Measurements from ENCODE around the gene CLDN5.

The CLDN5 gene

DNA sequence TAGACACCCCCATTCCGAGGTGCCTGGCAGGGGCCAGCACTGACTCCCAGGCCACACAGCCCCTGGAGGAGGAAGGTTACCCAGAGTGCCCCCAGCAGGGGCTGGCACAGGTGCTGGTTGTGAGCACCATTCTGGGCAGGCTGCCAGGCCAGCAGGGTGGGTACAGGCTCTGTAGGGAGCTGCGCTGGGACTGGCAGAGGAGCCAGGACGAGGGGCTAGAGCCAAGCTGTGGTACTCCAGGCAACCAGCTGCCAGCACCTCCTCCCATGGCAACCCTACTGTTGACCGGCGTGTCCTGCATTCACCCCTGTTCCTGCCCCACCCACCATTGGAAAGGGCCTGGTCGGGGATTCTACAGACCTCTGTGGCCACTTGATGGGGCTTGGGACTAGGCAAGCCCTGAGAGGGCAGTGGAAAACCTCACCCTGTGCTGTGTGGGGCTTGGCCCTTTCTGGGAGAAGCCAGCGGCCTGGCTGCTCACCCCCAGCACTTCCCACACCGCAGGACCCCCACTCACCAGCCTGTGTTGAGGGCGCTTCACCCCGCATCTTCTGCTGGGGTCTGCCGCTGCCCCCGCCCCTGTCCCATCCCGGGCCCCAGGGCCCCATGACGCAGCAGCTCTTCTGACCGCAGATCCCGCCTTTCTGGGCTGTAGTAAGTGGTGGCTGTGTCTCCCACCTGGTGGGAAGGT lies 1.9 kb downstream of the CLDN5 start:
- TF ChIP-seq, protein P1, sequence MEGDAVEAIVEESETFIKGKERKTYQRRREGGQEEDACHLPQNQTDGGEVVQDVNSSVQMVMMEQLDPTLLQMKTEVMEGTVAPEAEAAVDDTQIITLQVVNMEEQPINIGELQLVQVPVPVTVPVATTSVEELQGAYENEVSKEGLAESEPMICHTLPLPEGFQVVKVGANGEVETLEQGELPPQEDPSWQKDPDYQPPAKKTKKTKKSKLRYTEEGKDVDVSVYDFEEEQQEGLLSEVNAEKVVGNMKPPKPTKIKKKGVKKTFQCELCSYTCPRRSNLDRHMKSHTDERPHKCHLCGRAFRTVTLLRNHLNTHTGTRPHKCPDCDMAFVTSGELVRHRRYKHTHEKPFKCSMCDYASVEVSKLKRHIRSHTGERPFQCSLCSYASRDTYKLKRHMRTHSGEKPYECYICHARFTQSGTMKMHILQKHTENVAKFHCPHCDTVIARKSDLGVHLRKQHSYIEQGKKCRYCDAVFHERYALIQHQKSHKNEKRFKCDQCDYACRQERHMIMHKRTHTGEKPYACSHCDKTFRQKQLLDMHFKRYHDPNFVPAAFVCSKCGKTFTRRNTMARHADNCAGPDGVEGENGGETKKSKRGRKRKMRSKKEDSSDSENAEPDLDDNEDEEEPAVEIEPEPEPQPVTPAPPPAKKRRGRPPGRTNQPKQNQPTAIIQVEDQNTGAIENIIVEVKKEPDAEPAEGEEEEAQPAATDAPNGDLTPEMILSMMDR (IDR thresholded peaks at IDR 0.05; ENCODE audit: borderline replicate concordance, insufficient read depth, low read depth, low read length), result no peak
- H3K4me3 ChIP-seq (ENCODE audit: low read depth, low read length), result no peak overlapping the region

DNA sequence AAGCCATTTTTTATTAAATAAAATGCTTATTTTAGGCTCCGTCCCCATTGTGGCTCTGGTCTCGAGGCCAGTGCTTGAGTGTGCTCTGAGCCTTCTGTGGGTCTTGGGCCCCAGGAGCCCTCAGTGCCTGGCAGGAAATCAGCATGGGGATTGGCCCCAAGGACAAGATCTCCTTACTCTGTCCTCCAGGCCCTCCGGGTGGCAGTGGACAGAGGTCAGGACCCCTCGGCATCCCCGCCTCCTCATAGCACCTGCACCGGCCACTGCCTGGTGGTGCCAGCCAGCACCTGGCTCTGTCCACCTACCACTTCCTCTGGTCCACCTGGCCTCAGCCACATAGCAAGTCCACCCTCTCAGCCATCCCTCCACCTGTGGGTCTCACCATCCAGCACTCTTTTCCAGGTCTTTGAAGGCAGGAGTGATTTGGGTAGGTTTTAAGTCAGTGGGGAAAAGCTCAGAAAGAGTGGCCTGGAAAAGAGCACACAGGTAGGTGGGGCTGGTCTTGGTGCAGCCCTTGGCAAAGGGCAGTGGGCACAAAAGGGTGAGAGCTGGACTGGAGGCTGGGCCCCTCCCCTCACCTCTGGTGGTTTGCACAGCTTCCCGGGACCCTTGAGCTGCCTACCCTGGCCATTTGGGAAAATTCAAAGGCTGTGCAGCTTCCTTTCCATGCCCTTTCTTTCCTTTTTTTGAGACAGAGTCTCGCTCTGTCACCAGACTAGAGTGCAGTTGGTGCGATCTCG lies 3.5 kb downstream of the CLDN5 start:
- TF ChIP-seq, protein P1 (IDR thresholded peaks at IDR 0.05; ENCODE audit: borderline replicate concordance, insufficient read depth, low read depth, low read length), result no peak
- H3K4me3 ChIP-seq (ENCODE audit: low read depth, low read length), result no peak overlapping the region

DNA sequence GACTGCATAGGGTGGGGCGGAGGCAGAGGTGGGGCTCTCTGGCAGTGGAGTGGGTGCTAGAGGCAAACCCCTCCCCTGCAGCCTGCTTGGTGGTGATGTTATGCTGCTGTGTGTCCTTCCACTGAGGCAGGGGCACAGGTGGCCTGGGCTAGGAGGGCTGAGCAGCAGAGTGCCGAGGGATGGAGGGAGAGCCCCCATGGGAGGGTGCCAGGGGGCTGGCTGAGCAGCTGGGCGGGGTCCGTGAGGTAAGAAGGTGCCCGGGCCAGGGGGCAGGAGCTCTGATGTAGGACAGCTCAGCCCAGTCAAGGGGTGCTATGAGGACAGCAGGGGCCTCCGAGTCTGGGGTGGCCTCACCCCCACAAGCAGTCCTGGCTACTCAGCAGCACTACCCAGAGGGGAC lies 4.2 kb downstream of the CLDN5 start:
- TF ChIP-seq, protein P1 (IDR thresholded peaks at IDR 0.05; ENCODE audit: borderline replicate concordance, insufficient read depth, low read depth, low read length), result no peak
- H3K4me3 ChIP-seq (ENCODE audit: low read depth, low read length), result no peak overlapping the region

DNA sequence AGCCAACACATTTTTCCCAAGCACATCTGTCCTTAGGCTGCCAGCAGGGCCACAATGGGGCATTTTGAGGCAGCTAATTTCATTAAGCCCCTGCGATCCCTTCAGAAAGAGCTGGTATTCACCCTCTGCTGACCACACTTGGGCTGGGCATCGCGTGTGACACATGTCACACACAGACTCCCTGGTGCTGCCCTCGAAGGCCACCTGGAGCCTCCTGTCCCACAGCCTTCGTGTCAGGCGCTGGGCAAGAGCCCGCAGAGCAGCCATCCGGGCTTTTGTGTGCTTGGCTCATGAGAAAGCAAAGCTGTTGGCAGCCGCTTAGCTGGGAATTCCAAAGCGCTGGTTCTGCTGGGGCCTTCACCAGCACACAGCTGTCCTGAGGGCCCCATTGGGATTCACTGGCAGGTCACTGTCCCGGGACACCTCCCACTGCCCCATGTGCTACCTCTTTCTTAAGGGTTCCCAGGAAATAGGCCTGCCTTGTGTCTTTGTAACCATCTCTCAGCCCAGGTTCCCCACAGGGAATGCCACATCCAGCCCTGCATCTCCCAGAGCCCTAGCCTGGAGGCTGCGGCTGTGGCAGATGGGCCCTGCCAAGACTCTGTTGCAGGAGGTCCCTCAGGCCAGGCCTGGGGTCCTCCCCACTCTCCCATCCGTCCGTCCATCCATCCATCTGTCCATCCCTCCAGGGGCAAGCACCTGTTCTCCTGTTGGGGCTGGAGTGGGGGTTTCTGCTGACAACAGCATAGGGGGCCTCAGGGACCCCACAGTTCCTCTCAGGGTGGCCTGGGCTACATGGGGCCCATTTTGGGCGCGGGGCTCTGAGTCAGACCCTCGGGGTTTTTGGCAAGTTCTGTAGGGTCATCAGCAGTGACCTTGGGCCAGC lies 4.9 kb downstream of the CLDN5 start:
- no peak overlapping the region for H3K4me3 ChIP-seq (ENCODE audit: low read depth, low read length)
- TF ChIP-seq, protein P1 (IDR thresholded peaks at IDR 0.05; ENCODE audit: borderline replicate concordance, insufficient read depth, low read depth, low read length), result no peak

DNA sequence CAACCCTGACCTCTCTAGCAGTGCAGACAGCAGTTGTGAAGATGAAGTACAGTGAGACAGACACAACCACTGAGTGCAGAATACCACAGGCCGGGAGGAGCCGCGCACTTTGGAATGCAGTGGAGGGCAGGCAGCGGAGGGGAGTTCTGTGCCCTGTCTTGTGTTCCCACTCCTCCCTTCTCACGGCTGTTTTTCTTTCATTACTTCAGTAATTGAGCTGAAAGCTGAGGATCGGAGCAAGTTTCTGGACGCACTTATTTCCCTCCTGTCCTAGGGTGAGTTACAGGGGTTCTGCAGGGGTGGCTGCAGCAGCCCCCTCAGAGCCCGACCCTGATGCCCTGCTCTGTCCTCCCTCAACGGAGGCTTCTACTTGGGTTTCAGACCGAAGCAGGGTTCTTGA lies 5.6 kb downstream of the CLDN5 start:
- TF ChIP-seq, protein P1 (IDR thresholded peaks at IDR 0.05; ENCODE audit: borderline replicate concordance, insufficient read depth, low read depth, low read length), result no peak
- no peak overlapping the region for H3K4me3 ChIP-seq (ENCODE audit: low read depth, low read length)

DNA sequence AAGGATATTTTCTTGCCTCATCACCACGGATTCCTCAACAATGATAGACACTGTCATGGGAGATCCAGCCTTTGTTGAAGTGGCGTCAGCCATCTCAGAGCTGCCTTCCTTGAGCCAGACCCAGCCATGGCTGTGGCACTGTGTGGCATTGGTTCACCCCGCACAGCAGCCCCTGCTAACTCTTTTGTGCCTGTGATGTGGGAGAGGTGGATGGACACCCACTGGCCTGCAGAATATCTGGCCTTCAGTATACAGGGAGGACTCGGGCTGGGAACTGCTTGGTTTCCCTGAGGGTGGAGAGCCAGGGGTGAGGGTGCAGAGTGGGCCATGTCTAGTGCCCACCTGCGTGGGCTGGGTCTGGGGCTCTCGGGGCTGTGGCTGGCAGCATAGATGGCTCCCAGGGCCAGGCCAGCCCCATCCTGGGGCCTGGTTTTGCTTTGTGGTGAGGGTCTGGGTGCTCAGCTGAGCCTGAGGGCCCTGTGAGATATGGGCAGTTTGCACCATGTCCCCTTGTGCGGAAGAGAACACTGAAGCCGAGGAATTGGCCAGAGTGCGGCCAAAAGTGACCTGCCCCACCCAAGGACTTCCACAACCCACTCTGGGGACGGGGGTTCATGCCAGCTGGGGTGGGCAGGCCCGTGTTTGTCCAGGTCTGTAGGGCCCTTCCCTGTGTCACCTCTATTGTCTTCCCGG lies 6.1 kb downstream of the CLDN5 start:
- no peak overlapping the region for H3K4me3 ChIP-seq (ENCODE audit: low read depth, low read length)
- TF ChIP-seq, protein P1 (IDR thresholded peaks at IDR 0.05; ENCODE audit: borderline replicate concordance, insufficient read depth, low read depth, low read length), result no peak

Data from GM12875 (cell line).